ENCODE measurements around the gene KCNH4. TPM values are rescaled to one million over a fixed set of nuclear protein-coding genes. Genes with fewer than 3 reads are reported as not detected.

The KCNH4 gene
- polyA plus RNA-seq, 4 donors, result 0.09 TPM; not detected in 3

- no peak for DNase-seq (ENCODE audit: low read depth in 4 of 4, low spot score in 3 of 4)
Observed at GRCh38 chr17:42120161-42120769, 60.7 kb downstream of the KCNH4 start.

DNA sequence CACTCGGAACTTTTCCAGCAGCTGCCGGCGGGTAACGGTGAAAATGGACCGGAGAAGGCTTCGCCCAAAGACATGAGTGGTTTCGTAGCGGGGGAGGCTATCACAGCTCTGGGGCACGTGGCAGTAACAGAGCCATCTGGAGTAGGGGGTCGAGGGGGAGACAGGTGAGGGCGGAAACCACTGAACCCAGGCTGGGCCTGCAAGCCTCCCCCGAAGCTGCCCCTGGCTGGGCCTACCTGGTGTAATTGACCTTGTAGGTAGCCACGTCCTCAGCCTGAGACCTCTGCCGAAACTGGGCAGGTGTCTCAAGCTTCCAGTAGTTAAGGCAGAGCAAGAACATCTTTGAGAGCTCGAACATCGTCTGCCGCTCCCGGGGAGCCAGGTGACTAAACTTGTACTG is 61.6 kb downstream of the KCNH4 start:
- no peak for DNase-seq (ENCODE audit: low read depth in 4 of 4, low spot score in 3 of 4)

DNA sequence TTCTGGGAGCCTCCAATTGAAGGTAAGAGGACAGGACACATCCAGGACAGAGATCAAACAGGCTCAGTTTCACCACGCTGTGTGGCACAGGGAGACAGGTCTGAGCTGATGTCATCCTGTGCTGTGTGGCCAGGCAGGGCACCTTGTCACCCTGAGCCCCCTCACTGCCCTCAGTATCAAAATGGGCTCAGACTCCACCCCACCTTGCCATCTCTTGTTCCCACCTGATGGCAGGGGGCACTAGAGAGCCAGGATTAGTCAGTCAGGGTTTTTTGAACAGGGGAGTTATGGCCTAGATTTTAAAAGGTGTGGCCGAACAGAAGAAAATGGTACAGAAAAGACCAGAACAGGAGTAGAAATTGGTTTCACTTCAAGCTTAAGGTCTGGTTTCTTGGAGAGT is 62.4 kb downstream of the KCNH4 start:
- DNase-seq (ENCODE audit: low read depth in 4 of 4, low spot score in 3 of 4), result no peak

GRCh38 chr17:42118126-42118510 is 62.8 kb downstream of the KCNH4 start:
- no peak for DNase-seq (ENCODE audit: low read depth in 4 of 4, low spot score in 3 of 4)

DNA sequence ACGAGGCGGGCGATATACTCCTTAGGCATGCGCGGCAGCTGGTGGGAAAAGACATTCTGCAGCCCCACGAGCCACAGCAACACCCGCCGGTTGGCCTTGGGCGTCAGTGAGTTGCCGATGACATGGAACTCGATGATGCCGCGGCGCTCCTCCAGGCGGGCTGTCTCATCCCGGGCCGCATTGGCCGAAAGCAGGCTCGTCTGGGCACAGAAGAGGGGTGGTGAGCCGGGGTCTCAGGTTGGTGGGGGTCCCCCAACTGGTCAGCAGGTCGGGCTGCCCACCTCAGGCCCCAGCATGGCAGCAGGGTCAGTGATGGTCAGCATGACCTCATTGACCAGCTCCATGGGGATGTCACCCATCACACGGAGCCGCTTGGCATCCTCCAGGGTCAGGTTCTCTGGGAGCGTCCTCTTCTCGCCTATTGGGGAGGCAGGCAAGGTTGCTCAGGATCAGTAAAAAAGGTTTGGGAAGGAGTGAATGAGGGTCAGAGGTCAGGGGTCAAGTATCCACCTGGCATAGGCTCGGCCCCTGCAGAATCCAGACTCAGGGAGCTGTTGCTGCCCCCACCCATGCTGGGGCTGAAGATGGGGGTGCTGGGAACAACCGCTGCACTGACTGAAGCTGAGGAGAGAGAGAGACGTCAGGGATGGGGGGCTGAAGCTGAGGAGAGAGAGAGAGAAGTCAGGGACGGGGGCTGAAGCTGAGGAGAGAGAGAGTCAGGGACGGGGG is 63.4 kb downstream of the KCNH4 start:
- no peak for DNase-seq (ENCODE audit: low read depth in 4 of 4, low spot score in 3 of 4)

DNA sequence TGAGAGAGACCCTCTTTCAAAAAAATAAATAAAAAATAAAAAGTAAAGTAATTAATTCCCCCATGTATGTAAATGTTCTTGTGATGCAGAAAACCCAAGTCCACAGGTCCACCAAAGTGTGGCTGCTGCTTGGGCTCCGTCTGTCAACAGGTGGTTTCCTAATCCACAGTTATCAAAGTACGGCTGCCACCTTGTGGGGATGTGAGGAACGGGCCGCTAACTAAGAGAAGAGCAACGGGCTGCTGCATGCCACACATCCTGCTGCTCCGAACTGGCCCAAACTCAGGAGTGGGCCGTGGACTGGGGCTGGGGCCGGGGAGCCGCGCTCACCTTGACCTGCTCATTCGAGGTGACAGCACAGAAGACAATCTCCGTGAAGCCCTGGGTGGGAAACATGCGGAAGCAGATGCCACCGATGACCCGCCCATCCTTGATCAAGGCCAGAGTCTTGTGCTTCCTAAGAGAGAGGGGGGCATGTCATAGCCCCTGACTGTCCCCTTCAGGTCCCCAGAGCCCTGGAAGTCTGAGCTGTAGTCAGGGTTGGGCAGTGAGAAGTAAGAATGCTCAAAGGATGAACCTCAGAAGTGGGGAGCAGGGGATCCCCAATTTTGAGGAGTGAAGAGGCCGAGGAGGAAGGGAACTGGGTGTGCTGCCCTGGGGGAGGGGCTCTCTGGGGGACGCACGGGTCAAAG is 64.1 kb downstream of the KCNH4 start:
- peak; percentile 64 to 74 (median 66) for DNase-seq (ENCODE audit: low read depth in 4 of 4, low spot score in 3 of 4)

DNA sequence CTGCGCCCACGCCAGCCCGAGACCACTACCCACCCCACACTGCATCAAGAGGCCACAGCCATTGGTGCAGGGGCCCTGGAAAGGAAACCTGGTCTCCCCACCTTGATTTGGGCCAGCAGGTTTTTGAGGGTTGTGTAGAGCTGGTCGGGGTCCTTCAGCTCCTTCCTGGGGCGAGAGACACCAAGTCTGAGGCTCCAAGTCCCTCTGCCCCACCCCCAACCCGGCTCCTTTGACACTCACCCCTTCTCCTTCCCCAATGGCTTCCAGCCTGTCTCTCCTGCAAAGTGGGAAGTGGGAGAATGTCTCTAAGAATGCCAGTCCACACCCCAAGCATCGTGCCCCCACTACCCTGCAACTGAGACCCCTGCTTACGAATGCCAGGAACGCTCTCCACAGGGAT is 66.8 kb downstream of the KCNH4 start:
- DNase-seq (ENCODE audit: low read depth in 4 of 4, low spot score in 3 of 4), result no peak

DNA sequence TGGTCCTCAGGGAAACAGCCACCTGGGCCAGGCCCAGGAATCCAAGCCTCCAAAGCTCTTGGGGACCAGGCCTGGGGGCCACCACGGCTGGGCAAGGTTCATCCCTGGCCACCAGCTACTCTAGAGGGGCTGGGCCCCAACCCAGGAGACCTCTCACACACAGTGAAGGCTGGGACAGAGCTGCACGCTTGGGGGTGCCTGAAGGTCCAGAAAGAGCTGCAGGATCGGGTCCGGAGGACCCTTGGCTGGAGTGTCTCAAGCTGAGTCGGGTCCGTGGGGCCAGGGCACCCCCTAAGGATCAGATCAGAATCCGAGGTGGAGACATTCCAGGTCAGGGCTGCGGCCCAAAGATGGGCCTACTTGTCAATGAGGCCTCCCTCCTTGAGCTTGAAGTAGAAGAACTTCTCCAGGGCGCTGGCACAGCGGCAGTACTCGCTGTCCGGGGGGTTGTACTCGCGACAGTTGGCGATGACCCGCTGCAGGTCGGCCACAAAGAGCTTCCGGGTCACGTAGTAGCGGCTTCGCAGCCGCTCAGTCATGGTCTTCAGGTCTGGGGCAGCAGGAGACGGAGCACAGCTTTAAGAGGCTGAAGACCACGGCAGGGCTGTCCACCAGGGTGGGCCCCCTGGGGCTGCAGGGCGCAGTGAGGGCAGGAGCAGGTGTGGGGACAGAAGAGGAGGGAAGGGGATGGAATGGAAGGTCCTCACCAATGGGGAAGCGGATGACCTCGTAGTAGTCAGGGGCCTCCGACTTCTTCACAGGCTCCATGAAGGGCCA is 67.5 kb downstream of the KCNH4 start:
- no peak for DNase-seq (ENCODE audit: low read depth in 4 of 4, low spot score in 3 of 4)

DNA sequence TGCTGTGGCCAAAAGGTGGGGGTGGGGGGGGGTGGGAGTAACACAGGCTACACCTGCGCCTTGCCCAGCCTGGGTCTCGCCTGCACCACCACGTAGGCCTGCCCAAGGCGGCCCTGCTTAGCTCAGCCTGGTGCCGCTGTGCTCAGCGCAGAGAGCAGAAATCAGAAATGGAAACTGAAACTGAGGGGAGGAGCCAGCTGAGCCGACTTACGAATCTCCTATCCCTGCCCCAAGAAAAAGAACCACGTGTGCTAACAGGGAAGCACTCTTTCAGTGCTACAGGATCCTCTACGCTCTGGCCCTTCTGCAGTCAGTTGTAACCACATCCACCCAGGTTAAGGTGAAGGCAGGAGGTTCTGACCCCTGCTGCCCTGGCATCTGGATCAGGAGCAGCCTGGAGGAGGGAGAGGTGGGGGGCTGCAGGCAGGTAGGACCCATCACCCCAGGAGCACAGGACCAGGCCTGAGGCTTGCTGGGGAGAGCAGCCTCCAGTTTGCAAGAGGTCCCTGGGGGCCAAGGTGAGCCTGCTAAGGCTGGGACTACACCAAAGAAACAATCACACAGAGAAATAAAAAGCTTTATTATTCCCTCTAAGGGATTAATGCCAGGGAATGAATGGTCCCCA is 68.3 kb downstream of the KCNH4 start, which contains the start of gene DHX58:
TSS of gene DHX58 (minus strand) at position 163 of the 625 bp plus-strand sequence. CDS start 822 bp downstream, outside the sequence.
- DNase-seq (ENCODE audit: low read depth in 4 of 4, low spot score in 3 of 4), result peak in 3 of 4 donors; percentile 52 to 58 (median 55)

DNA sequence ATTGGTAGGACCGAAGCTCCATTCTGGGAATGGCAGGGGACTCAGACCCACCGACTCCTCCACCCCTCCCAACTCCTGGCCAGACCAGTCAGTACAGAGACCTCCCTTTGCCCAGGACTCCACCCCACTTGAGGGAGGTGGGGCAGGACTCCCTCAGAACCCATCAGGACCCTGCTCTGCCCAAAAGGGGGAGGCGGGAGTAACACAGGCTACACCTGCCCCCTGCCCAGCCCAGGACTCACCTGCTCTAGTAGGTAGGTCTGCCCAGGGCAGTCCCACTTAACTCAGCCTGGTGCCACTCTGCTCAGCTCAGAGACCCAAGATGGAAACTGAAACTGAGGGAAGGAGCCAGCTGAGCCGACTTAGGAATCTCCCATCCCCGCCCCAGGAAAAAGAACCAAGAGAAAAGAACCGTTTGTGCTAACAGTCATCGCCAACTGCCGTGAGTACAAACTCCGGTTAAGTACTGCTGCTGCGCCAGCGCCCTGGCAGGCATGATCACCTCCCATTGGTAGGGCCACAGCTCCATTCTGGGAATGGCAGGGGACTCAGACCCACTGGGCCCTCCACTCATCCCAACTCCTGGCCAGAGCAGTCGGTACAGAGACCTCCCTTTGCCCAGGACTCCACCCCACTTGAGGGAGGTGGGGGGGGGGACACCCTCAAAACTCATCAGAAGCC is 68.9 kb downstream of the KCNH4 start:
- DNase-seq (ENCODE audit: low read depth in 4 of 4, low spot score in 3 of 4), result no peak

GRCh38 chr17:42111265-42111636 is 69.7 kb downstream of the KCNH4 start:
- no peak for DNase-seq (ENCODE audit: low read depth in 4 of 4, low spot score in 3 of 4)

GRCh38 chr17:42110301-42111264 is 70.4 kb downstream of the KCNH4 start:
- no peak for DNase-seq (ENCODE audit: low read depth in 4 of 4, low spot score in 3 of 4)

- DNase-seq (ENCODE audit: low read depth in 4 of 4, low spot score in 3 of 4), result no peak
Observed at GRCh38 chr17:42109086-42109485, 71.9 kb downstream of the KCNH4 start.

GRCh38 chr17:42107597-42108576 is 73.1 kb downstream of the KCNH4 start:
- peak; percentile 61 to 67 (median 62) for DNase-seq (ENCODE audit: low read depth in 4 of 4, low spot score in 3 of 4)

- no peak for DNase-seq (ENCODE audit: low read depth in 4 of 4, low spot score in 3 of 4)
Observed at GRCh38 chr17:42107124-42107523, 73.8 kb downstream of the KCNH4 start.
